Ovary (tissue), 9 donors: ENCODE results near the gene SFMBT2. TPM values are rescaled to one million over a fixed set of nuclear protein-coding genes. Genes with fewer than 3 reads are reported as not detected.

ENCODE experiments used
- DNase-seq, 5 donors: peaks; one replicate each; pipeline ENCODE4 v3.0.0-alpha.2; 2019 to 2020
- H3K27ac ChIP-seq, 2 donors: fragments of 200-600 bp; one replicate each; pipeline versions ENCODE4 v1.5.1 to v1.8.0; 2019 to 2022
- H3K27me3 ChIP-seq: fragments of 200-600 bp; one replicate; pipeline ENCODE4 v1.8.0; 2022
- H3K36me3 ChIP-seq: fragments of 200-600 bp; sonication (generic); one replicate; pipeline ENCODE4 v1.5.1; 2019
- H3K4me1 ChIP-seq: one replicate; pipeline ENCODE4 v1.8.1; 2013; ENCODE audit warnings: mild to moderate bottlenecking, moderate library complexity; ENCODE audit not compliant: insufficient read depth
- H3K4me3 ChIP-seq: fragments of 200-600 bp; sonication (generic); one replicate; pipeline ENCODE4 v1.5.1; 2017
- H3K9me3 ChIP-seq, 2 donors: fragments of 200-600 bp in 1 of 2; sonication (generic) in 1 of 2; one replicate each; pipeline versions ENCODE4 v1.5.1 to v1.8.1; 2013 to 2019; ENCODE audit warnings: mild to moderate bottlenecking in 1 of 2, moderate library complexity in 1 of 2
- CTCF ChIP-seq, 3 donors: fragments of 450-650 bp in 2 of 3; fragments of 200-600 bp in 1 of 3; IDR thresholded peaks; one replicate each; pipeline versions ENCODE4 v1.5.1 to v1.8.0; 2016 to 2022; ENCODE audit warnings: antibody characterized with exemption in 3 of 3, mild to moderate bottlenecking in 1 of 3
- EP300 ChIP-seq: sonication (generic); formaldehyde crosslinking; IDR thresholded peaks from one replicate; pipeline ENCODE4 v1.6.1; 2017; ENCODE audit warnings: antibody characterized with exemption
- POLR2A ChIP-seq: fragments of 450-650 bp; IDR thresholded peaks from one replicate; pipeline ENCODE4 v1.6.1; 2017; ENCODE audit warnings: antibody characterized with exemption, mild to moderate bottlenecking, moderate library complexity
- WGBS, 3 donors: extraction: QIAGEN DNeasy Blood & Tissue Kit in 1 of 3; methylation state at CpG; one replicate each; pipeline versions ENCODE4 v1.1.5 to v1.1.7; 2013 to 2017; 5-methylcytosine and 5-hydroxymethylcytosine counted together
- intact Hi-C, 4 donors: fragments of 100-400 bp; cut with DNase I; formaldehyde crosslinking; loops; one replicate each; pipeline versions ENCODE4 v1.11.0 to v1.15.1; 2022 to 2023
- polyA plus RNA-seq, 2 donors: library from polyadenylated mRNA; stranded (reverse); fragments of 200-250 nt in 1 of 2; fragments of 350-450 nt in 1 of 2; fragmentation: Illumina TruSeq in 1 of 2; extraction: RNeasy Lipid Tissue Mini Kit (QIAGEN cat#74804) in 1 of 2; gene quantifications; one replicate each; pipeline ENCODE4 v1.2.3, GENCODE V29; 2013 to 2014
- total RNA-seq, 7 donors: library from RNA; depleted of rRNA in 2 of 7; stranded (reverse); fragments of >200 nt in 2 of 7; fragmentation: NEBNext Ultra II Directional in 3 of 7; extraction: Animal tissue kit (Norgen Biotek cat#: 25700) in 3 of 7; gene quantifications; one replicate each; pipeline versions ENCODE4 v1.1.0 to v1.2.4, GENCODE V29; 2016 to 2023
- donor health status: DM: no; HTN: no; CAD: no; lungs with moderate emphysema.
- donor health status: DM: no; HTN: no; CAD: no.
- donor health status: Bipolar disorder and iron deficiency.
- donor health status: DM: yes; HTN: yes; CAD: no.
- donor health status: DM: no; HTN: no; CAD: no.
- donor health status: DM: yes; HTN: yes; CAD: no.

The SFMBT2 gene
- total and polyA plus RNA-seq, 9 donors = 5.0 to 28.1 (median 17.8) TPM

- Histone ChIP-seq H3K9me3 (no peaks in the 10 kb centered on the region), H3K4me3 (no peak overlapping the region), H3K27me3 (no peaks in the 10 kb centered on the region), H3K4me1 (no peaks in the 10 kb centered on the region), H3K36me3 (no peaks in the 10 kb centered on the region), H3K27ac (no peak overlapping the region)
- no peak for DNase-seq
- 91 to 94% (median 91%) methylated on average over 8 of the region's 8 CpGs for WGBS, 3 donors
- intact Hi-C loops = no loop called here
- TF ChIP-seq CTCF (IDR thresholded peaks at IDR 0.05) (no peak), EP300 (no peak), POLR2A (no peak)
These were observed 9.2 kb upstream of the SFMBT2 start for GRCh38 chr10:7419998-7420397.

- H3K36me3 ChIP-seq = no peaks in the 10 kb centered on the region
- intact Hi-C loops = no loop called here
- 42 to 50% (median 43%) methylated on average over 1 of the region's 1 CpG for WGBS, 3 donors
- no peaks in the 10 kb centered on the region for H3K27me3 ChIP-seq
- TF ChIP-seq CTCF (IDR thresholded peaks at IDR 0.05) (no peak), EP300 (no peak), POLR2A (no peak)
- no peaks in the 10 kb centered on the region for H3K9me3 ChIP-seq
- H3K4me3 ChIP-seq = no peak overlapping the region
- H3K4me1 ChIP-seq = peaks cover 2% of the 10 kb centered on the region
- DNase-seq = no peak
- H3K27ac ChIP-seq = no peak overlapping the region
These were observed 7.0 kb upstream of the SFMBT2 start for GRCh38 chr10:7417807-7418206.

GRCh38 chr10:7417103-7417623 is 6.3 kb upstream of the SFMBT2 start:
- peaks cover 5% of the 10 kb centered on the region for H3K4me1 ChIP-seq
- no peak overlapping the region for H3K27ac ChIP-seq
- WGBS, 3 donors = 4 to 13% (median 10%) methylated on average over 2 of the region's 2 CpGs
- TF ChIP-seq POLR2A (no peak), EP300 (no peak), CTCF (IDR thresholded peaks at IDR 0.05) (no peak)
- H3K27me3 ChIP-seq = no peaks in the 10 kb centered on the region
- no peak overlapping the region for H3K4me3 ChIP-seq
- intact Hi-C loops = no loop called here
- DNase-seq = no peak
- no peaks in the 10 kb centered on the region for H3K36me3 ChIP-seq
- H3K9me3 ChIP-seq = no peaks in the 10 kb centered on the region

- Histone ChIP-seq H3K4me3 (no peak overlapping the region), H3K4me1 (peaks cover 11% of the 10 kb centered on the region), H3K27ac (no peak overlapping the region), H3K9me3 (no peaks in the 10 kb centered on the region), H3K27me3 (no peaks in the 10 kb centered on the region), H3K36me3 (no peaks in the 10 kb centered on the region)
- TF ChIP-seq EP300 = no peak
- TF ChIP-seq POLR2A = no peak
- TF ChIP-seq CTCF (IDR thresholded peaks at IDR 0.05) = no peak
- intact Hi-C loops = no loop called here
- WGBS, 3 donors = 65 to 75% (median 68%) methylated on average over 2 of the region's 2 CpGs
- no peak for DNase-seq
These were observed 3.9 kb upstream of the SFMBT2 start for GRCh38 chr10:7414766-7415165.

- 21 to 34% (median 33%) methylated on average over 9 to 32 of the region's 32 CpGs for WGBS, 3 donors
- intact Hi-C loops = no loop called here
- no peaks in the 10 kb centered on the region for H3K27me3 ChIP-seq
- H3K9me3 ChIP-seq = no peaks in the 10 kb centered on the region
- no peak overlapping the region for H3K4me3 ChIP-seq
- TF ChIP-seq POLR2A = no peak
- no peak for TF ChIP-seq EP300
- no peak overlapping the region for H3K27ac ChIP-seq
- no peaks in the 10 kb centered on the region for H3K36me3 ChIP-seq
- peaks cover 16% of the 10 kb centered on the region for H3K4me1 ChIP-seq
- DNase-seq = peak in 1 of 5 donors; percentile 31
These were observed 2.1 kb upstream of the SFMBT2 start for GRCh38 chr10:7412928-7413282.
